IMR-90 (cell line): Measurements from ENCODE around the gene ITPR2. TPM values are rescaled to one million over a fixed set of nuclear protein-coding genes. Genes with fewer than 3 reads are reported as not detected.

Source experiments
- ATAC-seq: fragments of 200-7000 bp; cut with Tn5 transposase; 2 replicates; pipeline ENCODE4 v1.9.1; 2020; ENCODE audit warnings: low read depth, mild to moderate bottlenecking, moderate library complexity
- BruUV-seq: library from RNA; stranded (reverse); fragments of 400-500 nt; replicated peaks from 2 replicates; lab custom pipeline; 2021; lab: Mats Ljungman, UMichigan
- CTCF ChIA-PET: fragments of 300-600 bp; formaldehyde crosslinking; extraction: SDS; loops from one replicate; lab custom pipeline; 2021; ENCODE audit warnings: antibody characterized with exemption; lab: Yijun Ruan, JAX
- POLR2A ChIA-PET: fragments of 300-600 bp; sonication (Branson Sonifier 250); formaldehyde crosslinking; loops from one replicate; lab custom pipeline; 2022; ENCODE audit warnings: antibody characterized with exemption; ENCODE audit not compliant: unreplicated experiment; lab: Charles Lee
- DNase-seq: peaks from one replicate; pipeline ENCODE4 v3.0.0; 2013
- H2AFZ ChIP-seq: replicated peaks from 2 replicates; pipeline ENCODE3; 2013; ENCODE audit warnings: low read length, mild to moderate bottlenecking; ENCODE audit not compliant: poor library complexity
- H2AK5ac ChIP-seq: 2 replicates; pipeline ENCODE4 v1.6.1; 2013; ENCODE audit warnings: low read depth, low read length, inconsistent platforms
- H2AK9ac ChIP-seq: replicated peaks from 2 replicates; pipeline ENCODE3; 2013; ENCODE audit warnings: mild to moderate bottlenecking, low read depth, low read length, moderate library complexity; ENCODE audit not compliant: poor library complexity
- H2BK120ac ChIP-seq: 2 replicates; pipeline ENCODE4 v1.6.1; 2013; ENCODE audit warnings: low read depth, low read length, inconsistent platforms
- H2BK15ac ChIP-seq: 3 replicates; pipeline ENCODE4 v1.6.1; 2013; ENCODE audit warnings: low read depth, low read length, inconsistent platforms
- H2BK20ac ChIP-seq: 2 replicates; pipeline ENCODE4 v1.6.1; 2013; ENCODE audit warnings: low read depth, mild to moderate bottlenecking, inconsistent platforms, low read length, moderate library complexity
- H2BK5ac ChIP-seq: 2 replicates; pipeline ENCODE4 v1.6.1; 2013; ENCODE audit warnings: mild to moderate bottlenecking, low read depth, low read length, inconsistent platforms; ENCODE audit not compliant: poor library complexity, severe bottlenecking
- H3K14ac ChIP-seq: replicated peaks from 2 replicates; pipeline ENCODE4 v1.6.1; 2013; ENCODE audit warnings: low read depth, low read length, inconsistent platforms
- H3K18ac ChIP-seq: 2 replicates; pipeline ENCODE4 v1.6.1; 2013; ENCODE audit warnings: low read depth, low read length, control low read depth
- H3K23ac ChIP-seq: 2 replicates; pipeline ENCODE4 v1.6.1; 2013; ENCODE audit warnings: low read depth, low read length, inconsistent platforms
- H3K27ac ChIP-seq: 2 replicates; pipeline ENCODE4 v1.5.1; 2013; ENCODE audit warnings: mild to moderate bottlenecking, control low read depth, low read length; ENCODE audit not compliant: insufficient read depth
- H3K27me3 ChIP-seq: 2 replicates; pipeline ENCODE4 v1.6.1; 2013; ENCODE audit warnings: low read length; ENCODE audit not compliant: control insufficient read depth, insufficient read depth
- H3K36me3 ChIP-seq: 2 replicates; pipeline ENCODE4 v1.6.1; 2013; ENCODE audit warnings: low read length, mixed read lengths; ENCODE audit not compliant: control insufficient read depth, insufficient read depth
- H3K4ac ChIP-seq: 2 replicates; pipeline ENCODE4 v1.6.1; 2013; ENCODE audit warnings: low read depth, low read length, inconsistent platforms
- H3K4me1 ChIP-seq: 2 replicates; pipeline ENCODE4 v1.6.1; 2013; ENCODE audit warnings: low read length, mixed read lengths; ENCODE audit not compliant: control insufficient read depth, insufficient read depth
- H3K4me2 ChIP-seq: 2 replicates; pipeline ENCODE4 v1.6.1; 2013; ENCODE audit warnings: low read depth, mild to moderate bottlenecking, control low read depth, low read length, moderate library complexity
- H3K4me3 ChIP-seq: 2 replicates; pipeline ENCODE4 v1.5.1; 2013; ENCODE audit warnings: low read depth, mild to moderate bottlenecking, control low read depth, low read length, moderate library complexity; ENCODE audit not compliant: insufficient read depth
- H3K56ac ChIP-seq: 2 replicates; pipeline ENCODE4 v1.6.1; 2013; ENCODE audit warnings: low read length, inconsistent platforms; ENCODE audit not compliant: insufficient read depth; ENCODE audit errors: extremely low read depth
- H3K79me1 ChIP-seq, 2 experiments: 2 replicates each; pipeline ENCODE4 v1.6.1; 2013; ENCODE audit warnings: low read length in 2 of 2, inconsistent platforms in 1 of 2, low read depth in 1 of 2
- H3K9ac ChIP-seq: 2 replicates; pipeline ENCODE4 v1.6.1; 2013; ENCODE audit warnings: low read depth, low read length, control low read depth
- H3K9me1 ChIP-seq: 2 replicates; pipeline ENCODE4 v1.6.1; 2013; ENCODE audit warnings: low read length, inconsistent platforms; ENCODE audit not compliant: insufficient read depth
- H3K9me3 ChIP-seq: 2 replicates; pipeline ENCODE4 v1.6.1; 2013; ENCODE audit warnings: low read length; ENCODE audit not compliant: control insufficient read depth, insufficient read depth
- H4K20me1 ChIP-seq: 2 replicates; pipeline ENCODE4 v1.6.1; 2013; ENCODE audit warnings: low read length, inconsistent platforms; ENCODE audit not compliant: insufficient read depth
- H4K5ac ChIP-seq: 2 replicates; pipeline ENCODE4 v1.6.1; 2013; ENCODE audit warnings: mild to moderate bottlenecking, low read depth, low read length, control low read depth
- H4K8ac ChIP-seq, 2 experiments: 2 replicates each; pipeline ENCODE4 v1.6.1; 2013; ENCODE audit warnings: low read depth in 2 of 2, low read length in 2 of 2, control low read depth in 1 of 2, inconsistent platforms in 1 of 2
- H4K91ac ChIP-seq: 2 replicates; pipeline ENCODE4 v1.6.1; 2013; ENCODE audit warnings: low read depth, low read length, inconsistent platforms; ENCODE audit not compliant: insufficient read depth
- FOS ChIP-seq: fragments of 150-350 bp; IDR thresholded peaks from 2 replicates; pipeline ENCODE4 v1.6.1; 2016; ENCODE audit warnings: low read depth, low read length
- MAFK ChIP-seq: IDR thresholded peaks from 2 replicates; pipeline ENCODE4 v1.6.1; 2012; ENCODE audit warnings: low read depth, low read length, improper control_type of control experiment
- NFE2L2 ChIP-seq: fragments of 150-350 bp; IDR thresholded peaks from 2 replicates; pipeline ENCODE4 v1.6.1; 2016; ENCODE audit warnings: low read depth, mild to moderate bottlenecking, low read length
- SMC3 ChIP-seq: fragments of 150-350 bp; IDR thresholded peaks from 2 replicates; pipeline ENCODE4 v1.6.1; 2016; ENCODE audit warnings: low read depth, mild to moderate bottlenecking, antibody characterized with exemption, low read length, moderate library complexity
- WGBS, 2 experiments: methylation state at CpG; one replicate each; pipeline versions ENCODE4 v1.1.5 to v1.1.7; 2013; ENCODE audit warnings: missing lambda C conversion rate in 2 of 2; ENCODE audit not compliant: insufficient read length in 1 of 2; ENCODE audit errors: extremely low coverage in 2 of 2; 5-methylcytosine and 5-hydroxymethylcytosine counted together
- dilution Hi-C: fragments of 300-500 bp; cut with HindIII; formaldehyde crosslinking; loops from one replicate; pipeline ENCODE4 v1.14.3; 2018; ENCODE audit warnings: low sequenced_read_pairs; ENCODE audit not compliant: unreplicated experiment
- in situ Hi-C: fragments of 300-500 bp; cut with MboI; formaldehyde crosslinking; loops from 3 replicates; pipeline ENCODE4 v1.14.3; 2019; ENCODE audit warnings: low sequenced_read_pairs, inconsistent platforms, mixed read lengths
- intact Hi-C: fragments of 100-400 bp; cut with micrococcal nuclease; formaldehyde crosslinking; loops from 2 replicates; pipeline ENCODE4 v1.10.0; 2022
- polyA plus RNA-seq, 3 experiments: library from polyadenylated mRNA; depleted of rRNA; stranded (reverse); fragments of >200 nt; gene quantifications; 2 replicates each; pipeline ENCODE4 v1.2.3, GENCODE V29; 2012; ENCODE audit warnings: low replicate concordance in 1 of 3
- total RNA-seq: library from RNA; depleted of rRNA; stranded (reverse); fragments of >200 nt; gene quantifications from 2 replicates; pipeline ENCODE4 v1.2.3, GENCODE V29; 2012
- TF ChIP-seq, protein P1 (sequence below): conservative IDR thresholded peaks from 2 replicates; pipeline ENCODE4 v1.5.1; 2012; ENCODE audit warnings: mild to moderate bottlenecking, low read depth, low read length, improper control_type of control experiment

The ITPR2 gene
- total and polyA plus RNA-seq, 2 of the 4 experiments (the other 2 are of a cell fraction) = 1.2 to 9.0 TPM

GRCh38 chr12:26389343-26389742, 443.7 kb downstream of the ITPR2 start:
- H3K27ac ChIP-seq = no peak overlapping the region
- no peak overlapping the region for H2BK120ac ChIP-seq
- no peak overlapping the region for H2BK15ac ChIP-seq
- H4K91ac ChIP-seq = no peak overlapping the region
- H4K20me1 ChIP-seq = no peaks in the 10 kb centered on the region
- no peak overlapping the region for H3K4ac ChIP-seq
- H4K5ac ChIP-seq = no peak overlapping the region
- H4K8ac ChIP-seq = no peak overlapping the region
- no peak for ATAC-seq
- H2AK5ac ChIP-seq = no peak overlapping the region
- ChIA-PET CTCF (no interaction called here), POLR2A (no interaction called here)
- no peaks in the 10 kb centered on the region for H3K27me3 ChIP-seq
- in situ Hi-C loops = no loop called here
- H2AFZ ChIP-seq = no peak overlapping the region
- no peak overlapping the region for H3K4me3 ChIP-seq
- no peaks in the 10 kb centered on the region for H3K9me3 ChIP-seq
- no peaks in the 10 kb centered on the region for H3K9me1 ChIP-seq
- no peak overlapping the region for H3K18ac ChIP-seq
- H3K14ac ChIP-seq = no peak overlapping the region
- no peak overlapping the region for H3K4me2 ChIP-seq
- H2BK5ac ChIP-seq = no peak overlapping the region
- DNase-seq = no peak
- H2AK9ac ChIP-seq = no peak overlapping the region
- intact Hi-C loops = no loop called here
- H3K56ac ChIP-seq = no peak overlapping the region
- H2BK20ac ChIP-seq = no peak overlapping the region
- dilution Hi-C loops = no loop called here
- H3K9ac ChIP-seq = no peak overlapping the region
- no TSS peak for BruUV-seq
- no peaks in the 10 kb centered on the region for H3K4me1 ChIP-seq
- no CpG with 5 or more reads among the region's 1 CpG for WGBS, 2 experiments
- H3K23ac ChIP-seq = no peak overlapping the region
- no peaks in the 10 kb centered on the region for H3K79me1 ChIP-seq
- H3K36me3 ChIP-seq = no peaks in the 10 kb centered on the region
- TF ChIP-seq, protein P1, sequence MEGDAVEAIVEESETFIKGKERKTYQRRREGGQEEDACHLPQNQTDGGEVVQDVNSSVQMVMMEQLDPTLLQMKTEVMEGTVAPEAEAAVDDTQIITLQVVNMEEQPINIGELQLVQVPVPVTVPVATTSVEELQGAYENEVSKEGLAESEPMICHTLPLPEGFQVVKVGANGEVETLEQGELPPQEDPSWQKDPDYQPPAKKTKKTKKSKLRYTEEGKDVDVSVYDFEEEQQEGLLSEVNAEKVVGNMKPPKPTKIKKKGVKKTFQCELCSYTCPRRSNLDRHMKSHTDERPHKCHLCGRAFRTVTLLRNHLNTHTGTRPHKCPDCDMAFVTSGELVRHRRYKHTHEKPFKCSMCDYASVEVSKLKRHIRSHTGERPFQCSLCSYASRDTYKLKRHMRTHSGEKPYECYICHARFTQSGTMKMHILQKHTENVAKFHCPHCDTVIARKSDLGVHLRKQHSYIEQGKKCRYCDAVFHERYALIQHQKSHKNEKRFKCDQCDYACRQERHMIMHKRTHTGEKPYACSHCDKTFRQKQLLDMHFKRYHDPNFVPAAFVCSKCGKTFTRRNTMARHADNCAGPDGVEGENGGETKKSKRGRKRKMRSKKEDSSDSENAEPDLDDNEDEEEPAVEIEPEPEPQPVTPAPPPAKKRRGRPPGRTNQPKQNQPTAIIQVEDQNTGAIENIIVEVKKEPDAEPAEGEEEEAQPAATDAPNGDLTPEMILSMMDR = no peak
- TF ChIP-seq MAFK = no peak
- no peak for TF ChIP-seq SMC3
- TF ChIP-seq FOS = no peak
- no peak for TF ChIP-seq NFE2L2
